HEK293T (cell line): ENCODE data around the gene TJP3.

Source experiments
- ARNT ChIP-seq: fragments of 450-650 bp; IDR thresholded peaks from 2 replicates; pipeline ENCODE4 v1.6.1; 2017; ENCODE audit warnings: mild to moderate bottlenecking
- BHLHE40 ChIP-seq: fragments of 450-650 bp; IDR thresholded peaks from 2 replicates; pipeline ENCODE4 v1.6.1; 2016; ENCODE audit warnings: mild to moderate bottlenecking, moderate library complexity, borderline replicate concordance
- CTBP1 ChIP-seq: fragments of 450-650 bp; IDR thresholded peaks from 2 replicates; pipeline ENCODE4 v1.6.1; 2016; ENCODE audit warnings: borderline replicate concordance
- ELF4 ChIP-seq: fragments of 450-650 bp; IDR thresholded peaks from 2 replicates; pipeline ENCODE4 v1.6.1; 2017; ENCODE audit warnings: antibody characterized with exemption
- FOXK2 ChIP-seq: fragments of 450-650 bp; IDR thresholded peaks from 2 replicates; pipeline ENCODE4 v1.6.1; 2016; ENCODE audit warnings: mild to moderate bottlenecking
- FOXM1 ChIP-seq: fragments of 450-650 bp; IDR thresholded peaks from 2 replicates; pipeline ENCODE4 v1.6.1; 2017; ENCODE audit warnings: mild to moderate bottlenecking, borderline replicate concordance
- HDGF ChIP-seq: fragments of 450-650 bp; IDR thresholded peaks from 2 replicates; pipeline ENCODE4 v1.6.1; 2017; ENCODE audit warnings: antibody characterized with exemption, borderline replicate concordance
- LEF1 ChIP-seq: fragments of 450-650 bp; IDR thresholded peaks from 2 replicates; pipeline ENCODE4 v1.6.1; 2017; ENCODE audit warnings: mild to moderate bottlenecking, borderline replicate concordance
- NFRKB ChIP-seq: fragments of 450-650 bp; IDR thresholded peaks from 2 replicates; pipeline ENCODE4 v1.6.1; 2016; ENCODE audit warnings: mild to moderate bottlenecking, moderate library complexity
- PKNOX1 ChIP-seq: fragments of 450-650 bp; IDR thresholded peaks from 2 replicates; pipeline ENCODE4 v1.6.1; 2016
- SP1 ChIP-seq: fragments of 450-650 bp; IDR thresholded peaks from 2 replicates; pipeline ENCODE4 v1.6.1; 2017
- SUZ12 ChIP-seq: fragments of 450-650 bp; IDR thresholded peaks from 2 replicates; pipeline ENCODE4 v1.6.1; 2016; ENCODE audit warnings: mild to moderate bottlenecking
- TARDBP ChIP-seq: fragments of 450-650 bp; IDR thresholded peaks from 2 replicates; pipeline ENCODE4 v1.6.1; 2016
- ZNF384 ChIP-seq: fragments of 450-650 bp; IDR thresholded peaks from 2 replicates; pipeline ENCODE4 v1.6.1; 2016

DNA sequence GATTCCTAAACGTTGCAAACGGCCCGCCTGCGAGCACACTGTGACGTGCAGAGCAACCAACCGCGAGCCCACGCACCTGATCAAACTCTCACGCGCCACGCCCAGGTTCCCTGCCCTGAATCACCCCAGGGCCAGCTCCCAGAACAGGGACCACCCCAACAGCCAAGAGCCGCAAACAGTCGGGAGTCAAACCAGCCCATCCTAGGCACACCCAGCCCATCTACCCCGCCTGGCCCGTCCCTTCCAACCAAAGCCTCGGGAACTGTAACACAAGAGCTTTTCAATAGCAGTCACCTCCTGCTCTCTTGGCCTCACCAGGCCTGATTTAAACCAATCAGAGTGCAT lies 16.8 kb upstream of the TJP3 start:
- TF ChIP-seq TARDBP (no peak), FOXM1 (no peak), FOXK2 (no peak), BHLHE40 (no peak), PKNOX1 (no peak), HDGF (no peak), SUZ12 (no peak), ARNT (no peak), SP1 (no peak), ELF4 (no peak), LEF1 (no peak), ZNF384 (no peak), CTBP1 (no peak), NFRKB (no peak)
